Neural cell (in vitro differentiated cells): ENCODE data around the gene ATF7IP2. TPM values are rescaled to one million over a fixed set of nuclear protein-coding genes. Genes with fewer than 3 reads are reported as not detected.

Experiments
- H2AFZ ChIP-seq: fragments of 200-600, 300-800 bp; sonication (generic), shearing (Covaris generic); 2 replicates; pipeline ENCODE4 v1.6.0; 2014; ENCODE audit warnings: low read depth, mild to moderate bottlenecking, antibody characterized with exemption, low read length, moderate library complexity
- H3F3A ChIP-seq: fragments of 200-600 bp; shearing (Covaris generic); 2 replicates; pipeline ENCODE4 v1.6.1; 2016; ENCODE audit warnings: mild to moderate bottlenecking, moderate library complexity, mixed read lengths, antibody characterized with exemption, low read length; ENCODE audit not compliant: insufficient read depth, poor library complexity, severe bottlenecking
- H3K27ac ChIP-seq: fragments of 200-600, 300-800 bp; sonication (generic), shearing (Covaris generic); 2 replicates; pipeline ENCODE4 v1.5.1; 2014; ENCODE audit warnings: mild to moderate bottlenecking, low read length, moderate library complexity
- H3K27me3 ChIP-seq: fragments of 300-800, 200-600 bp; sonication (generic), shearing (Covaris generic); 2 replicates; pipeline ENCODE4 v1.6.0; 2014; ENCODE audit warnings: mild to moderate bottlenecking, low read depth, low read length, moderate library complexity; ENCODE audit not compliant: insufficient read depth
- H3K36me3 ChIP-seq: fragments of 300-800, 200-600 bp; sonication (generic), shearing (Covaris generic); 2 replicates; pipeline ENCODE4 v1.5.1; 2014; ENCODE audit warnings: mild to moderate bottlenecking, antibody characterized with exemption, low read length, moderate library complexity; ENCODE audit not compliant: insufficient read depth
- H3K4me2 ChIP-seq: fragments of 300-800, 200-600 bp; sonication (generic), shearing (Covaris generic); 2 replicates; pipeline ENCODE4 v1.6.0; 2014; ENCODE audit warnings: mild to moderate bottlenecking, low read length
- H3K4me3 ChIP-seq: fragments of 300-800, 200-600 bp; sonication (generic), shearing (Covaris generic); 2 replicates; pipeline ENCODE4 v1.5.1; 2014; ENCODE audit warnings: mild to moderate bottlenecking, low read length, moderate library complexity
- H3K79me2 ChIP-seq: fragments of 200-600 bp; shearing (Covaris generic); replicated peaks from 2 replicates; pipeline ENCODE4 v1.6.0; 2014; ENCODE audit warnings: mild to moderate bottlenecking, low read length, moderate library complexity; ENCODE audit not compliant: insufficient read depth
- H3K9ac ChIP-seq: fragments of 300-800, 200-600 bp; sonication (generic), shearing (Covaris generic); 2 replicates; pipeline ENCODE4 v1.6.1; 2016; ENCODE audit warnings: mild to moderate bottlenecking, low read length, mixed read lengths
- H3K9me2 ChIP-seq: fragments of 200-600 bp; shearing (Covaris generic); 2 replicates; pipeline ENCODE4 v1.6.1; 2016; ENCODE audit warnings: mild to moderate bottlenecking, low read length, mixed read lengths; ENCODE audit not compliant: insufficient read depth
- H3K9me3 ChIP-seq: fragments of 200-600, 300-800 bp; sonication (generic), shearing (Covaris generic); 2 replicates; pipeline ENCODE4 v1.6.1; 2016; ENCODE audit warnings: mild to moderate bottlenecking, mixed run types, low read length, moderate library complexity, mixed read lengths
- H4K20me1 ChIP-seq: fragments of 200-600 bp; shearing (Covaris generic); 2 replicates; pipeline ENCODE4 v1.6.1; 2016; ENCODE audit warnings: mild to moderate bottlenecking, mixed run types; ENCODE audit not compliant: insufficient read depth
- EP300 ChIP-seq: fragments of 450-650 bp; conservative IDR thresholded peaks from 2 replicates; pipeline ENCODE4 v1.6.1; 2014; ENCODE audit warnings: antibody characterized with exemption, mild to moderate bottlenecking, moderate library complexity; ENCODE audit not compliant: poor library complexity, severe bottlenecking
- EZH2 ChIP-seq: fragments of 200-600, 300-800 bp; shearing (Covaris generic), sonication (generic); IDR thresholded peaks from 2 replicates; pipeline ENCODE4 v1.6.1; 2014; ENCODE audit warnings: antibody characterized with exemption, low read length, borderline replicate concordance, mild to moderate bottlenecking; ENCODE audit not compliant: insufficient read depth, poor library complexity, severe bottlenecking
- MXI1 ChIP-seq: fragments of 450-650 bp; conservative IDR thresholded peaks from 2 replicates; pipeline ENCODE4 v1.6.1; 2014; ENCODE audit warnings: antibody characterized with exemption, mild to moderate bottlenecking; ENCODE audit not compliant: poor library complexity, severe bottlenecking
- POLR2AphosphoS5 ChIP-seq: IDR thresholded peaks from 2 replicates; pipeline ENCODE4 v1.6.1; 2012
- RAD21 ChIP-seq: fragments of 450-650 bp; conservative IDR thresholded peaks from 2 replicates; pipeline ENCODE4 v1.6.1; 2014; ENCODE audit warnings: antibody characterized with exemption, mild to moderate bottlenecking, moderate library complexity
- SMC3 ChIP-seq: fragments of 450-650 bp; conservative IDR thresholded peaks from 2 replicates; pipeline ENCODE4 v1.6.1; 2014; ENCODE audit warnings: antibody characterized with exemption, mild to moderate bottlenecking, moderate library complexity; ENCODE audit not compliant: poor library complexity
- TAF1 ChIP-seq: IDR thresholded peaks from 2 replicates; pipeline ENCODE4 v1.6.1; 2012; ENCODE audit warnings: low read depth
- polyA minus RNA-seq: library from RNA; depleted of rRNA, polyadenylated mRNA; stranded (reverse); fragments of >200 nt; gene quantifications from 2 replicates; pipeline ENCODE4 v1.2.3, GENCODE V29; 2014
- polyA plus RNA-seq: library from polyadenylated mRNA; depleted of rRNA; stranded (reverse); fragments of >200 nt; gene quantifications from 2 replicates; pipeline ENCODE4 v1.2.3, GENCODE V29; 2014
- TF ChIP-seq, protein P1 (sequence below): fragments of 450-650 bp; IDR thresholded peaks from 2 replicates; pipeline ENCODE4 v1.5.1; 2014; ENCODE audit warnings: antibody characterized with exemption, mild to moderate bottlenecking, moderate library complexity; ENCODE audit not compliant: poor library complexity, severe bottlenecking
- TF ChIP-seq, protein P2 (sequence below): IDR thresholded peaks from 2 replicates; pipeline ENCODE4 v1.6.1; 2012; ENCODE audit warnings: borderline replicate concordance

ATF7IP2 gene, protein sequence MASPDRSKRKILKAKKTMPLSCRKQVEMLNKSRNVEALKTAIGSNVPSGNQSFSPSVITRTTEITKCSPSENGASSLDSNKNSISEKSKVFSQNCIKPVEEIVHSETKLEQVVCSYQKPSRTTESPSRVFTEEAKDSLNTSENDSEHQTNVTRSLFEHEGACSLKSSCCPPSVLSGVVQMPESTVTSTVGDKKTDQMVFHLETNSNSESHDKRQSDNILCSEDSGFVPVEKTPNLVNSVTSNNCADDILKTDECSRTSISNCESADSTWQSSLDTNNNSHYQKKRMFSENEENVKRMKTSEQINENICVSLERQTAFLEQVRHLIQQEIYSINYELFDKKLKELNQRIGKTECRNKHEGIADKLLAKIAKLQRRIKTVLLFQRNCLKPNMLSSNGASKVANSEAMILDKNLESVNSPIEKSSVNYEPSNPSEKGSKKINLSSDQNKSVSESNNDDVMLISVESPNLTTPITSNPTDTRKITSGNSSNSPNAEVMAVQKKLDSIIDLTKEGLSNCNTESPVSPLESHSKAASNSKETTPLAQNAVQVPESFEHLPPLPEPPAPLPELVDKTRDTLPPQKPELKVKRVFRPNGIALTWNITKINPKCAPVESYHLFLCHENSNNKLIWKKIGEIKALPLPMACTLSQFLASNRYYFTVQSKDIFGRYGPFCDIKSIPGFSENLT
- 20.9 and 22.4 TPM in 2 replicates for polyA plus RNA-seq
- polyA minus RNA-seq: 12.5 and 17.8 TPM in 2 replicates

DNA sequence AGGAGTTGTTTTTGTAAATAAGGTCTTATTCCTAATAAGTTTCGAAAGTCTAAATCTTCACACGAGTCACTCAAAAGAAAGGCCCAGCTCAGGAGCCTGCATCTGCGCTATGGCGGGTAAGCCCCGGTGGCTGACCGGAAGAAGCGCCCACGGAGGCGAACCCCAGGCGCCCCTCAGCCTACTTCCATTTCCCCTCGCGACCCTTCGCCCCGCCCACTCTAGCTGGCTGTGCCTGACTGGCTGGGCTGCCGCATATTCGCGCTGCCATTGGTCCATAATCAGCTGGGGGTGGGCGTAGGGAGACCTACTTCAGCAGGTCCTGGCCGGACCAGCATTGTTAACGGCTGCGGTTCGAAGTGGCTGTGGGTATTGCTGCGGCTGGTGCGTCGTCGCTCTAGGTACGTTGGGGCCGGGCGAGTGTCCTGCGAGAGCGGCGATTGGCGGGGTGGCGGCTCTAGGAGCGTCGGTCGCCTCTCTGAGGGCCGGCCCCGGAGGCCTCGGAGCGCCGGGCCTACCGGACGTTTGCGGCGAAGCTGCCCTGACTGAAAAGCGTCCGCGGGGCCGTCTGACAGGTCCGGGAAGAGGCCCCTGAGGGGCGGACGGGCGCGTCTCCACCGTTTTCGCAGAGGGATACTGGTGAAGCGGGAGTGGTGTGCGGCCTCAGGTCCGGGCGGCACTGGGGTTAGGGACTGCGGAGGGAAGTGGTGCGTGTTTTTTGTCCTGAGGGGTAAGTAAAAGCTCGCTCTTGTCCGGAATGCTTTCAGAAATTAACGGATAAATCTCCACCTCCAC lies at the start of gene ATF7IP2:
Gene ATF7IP2 (plus strand): TSS at position 337 of the 792 bp plus-strand sequence. CDS start 44,560 bp downstream, outside the sequence.
- H3K4me2 ChIP-seq: peak within 1 kb of the TSS; percentile 52
- H3K36me3 ChIP-seq: no peaks in the 10 kb centered on the region
- no peaks in the 10 kb centered on the region for H3F3A ChIP-seq
- TF ChIP-seq RAD21: peak; percentile 10
- TF ChIP-seq, protein P1, sequence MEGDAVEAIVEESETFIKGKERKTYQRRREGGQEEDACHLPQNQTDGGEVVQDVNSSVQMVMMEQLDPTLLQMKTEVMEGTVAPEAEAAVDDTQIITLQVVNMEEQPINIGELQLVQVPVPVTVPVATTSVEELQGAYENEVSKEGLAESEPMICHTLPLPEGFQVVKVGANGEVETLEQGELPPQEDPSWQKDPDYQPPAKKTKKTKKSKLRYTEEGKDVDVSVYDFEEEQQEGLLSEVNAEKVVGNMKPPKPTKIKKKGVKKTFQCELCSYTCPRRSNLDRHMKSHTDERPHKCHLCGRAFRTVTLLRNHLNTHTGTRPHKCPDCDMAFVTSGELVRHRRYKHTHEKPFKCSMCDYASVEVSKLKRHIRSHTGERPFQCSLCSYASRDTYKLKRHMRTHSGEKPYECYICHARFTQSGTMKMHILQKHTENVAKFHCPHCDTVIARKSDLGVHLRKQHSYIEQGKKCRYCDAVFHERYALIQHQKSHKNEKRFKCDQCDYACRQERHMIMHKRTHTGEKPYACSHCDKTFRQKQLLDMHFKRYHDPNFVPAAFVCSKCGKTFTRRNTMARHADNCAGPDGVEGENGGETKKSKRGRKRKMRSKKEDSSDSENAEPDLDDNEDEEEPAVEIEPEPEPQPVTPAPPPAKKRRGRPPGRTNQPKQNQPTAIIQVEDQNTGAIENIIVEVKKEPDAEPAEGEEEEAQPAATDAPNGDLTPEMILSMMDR: no peak
- no peak for TF ChIP-seq EZH2
- TF ChIP-seq, protein P2, sequence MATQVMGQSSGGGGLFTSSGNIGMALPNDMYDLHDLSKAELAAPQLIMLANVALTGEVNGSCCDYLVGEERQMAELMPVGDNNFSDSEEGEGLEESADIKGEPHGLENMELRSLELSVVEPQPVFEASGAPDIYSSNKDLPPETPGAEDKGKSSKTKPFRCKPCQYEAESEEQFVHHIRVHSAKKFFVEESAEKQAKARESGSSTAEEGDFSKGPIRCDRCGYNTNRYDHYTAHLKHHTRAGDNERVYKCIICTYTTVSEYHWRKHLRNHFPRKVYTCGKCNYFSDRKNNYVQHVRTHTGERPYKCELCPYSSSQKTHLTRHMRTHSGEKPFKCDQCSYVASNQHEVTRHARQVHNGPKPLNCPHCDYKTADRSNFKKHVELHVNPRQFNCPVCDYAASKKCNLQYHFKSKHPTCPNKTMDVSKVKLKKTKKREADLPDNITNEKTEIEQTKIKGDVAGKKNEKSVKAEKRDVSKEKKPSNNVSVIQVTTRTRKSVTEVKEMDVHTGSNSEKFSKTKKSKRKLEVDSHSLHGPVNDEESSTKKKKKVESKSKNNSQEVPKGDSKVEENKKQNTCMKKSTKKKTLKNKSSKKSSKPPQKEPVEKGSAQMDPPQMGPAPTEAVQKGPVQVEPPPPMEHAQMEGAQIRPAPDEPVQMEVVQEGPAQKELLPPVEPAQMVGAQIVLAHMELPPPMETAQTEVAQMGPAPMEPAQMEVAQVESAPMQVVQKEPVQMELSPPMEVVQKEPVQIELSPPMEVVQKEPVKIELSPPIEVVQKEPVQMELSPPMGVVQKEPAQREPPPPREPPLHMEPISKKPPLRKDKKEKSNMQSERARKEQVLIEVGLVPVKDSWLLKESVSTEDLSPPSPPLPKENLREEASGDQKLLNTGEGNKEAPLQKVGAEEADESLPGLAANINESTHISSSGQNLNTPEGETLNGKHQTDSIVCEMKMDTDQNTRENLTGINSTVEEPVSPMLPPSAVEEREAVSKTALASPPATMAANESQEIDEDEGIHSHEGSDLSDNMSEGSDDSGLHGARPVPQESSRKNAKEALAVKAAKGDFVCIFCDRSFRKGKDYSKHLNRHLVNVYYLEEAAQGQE: peak; percentile 30
- peak; percentile 75 for TF ChIP-seq POLR2AphosphoS5
- TF ChIP-seq TAF1: peak; percentile 47
- peak within 1 kb of the TSS; percentile 63 for H3K9ac ChIP-seq
- peak within 1 kb of the TSS; percentile 76 for H3K4me3 ChIP-seq
- no peaks in the 10 kb centered on the region for H3K9me2 ChIP-seq
- H3K27me3 ChIP-seq: peaks cover 5% of the 10 kb centered on the region
- H3K9me3 ChIP-seq: no peaks in the 10 kb centered on the region
- no peaks in the 10 kb centered on the region for H3K79me2 ChIP-seq
- peak within 1 kb of the TSS; percentile 57 for H2AFZ ChIP-seq
- peak within 1 kb of the TSS; percentile 14 for H3K27ac ChIP-seq
- no peaks in the 10 kb centered on the region for H4K20me1 ChIP-seq

DNA sequence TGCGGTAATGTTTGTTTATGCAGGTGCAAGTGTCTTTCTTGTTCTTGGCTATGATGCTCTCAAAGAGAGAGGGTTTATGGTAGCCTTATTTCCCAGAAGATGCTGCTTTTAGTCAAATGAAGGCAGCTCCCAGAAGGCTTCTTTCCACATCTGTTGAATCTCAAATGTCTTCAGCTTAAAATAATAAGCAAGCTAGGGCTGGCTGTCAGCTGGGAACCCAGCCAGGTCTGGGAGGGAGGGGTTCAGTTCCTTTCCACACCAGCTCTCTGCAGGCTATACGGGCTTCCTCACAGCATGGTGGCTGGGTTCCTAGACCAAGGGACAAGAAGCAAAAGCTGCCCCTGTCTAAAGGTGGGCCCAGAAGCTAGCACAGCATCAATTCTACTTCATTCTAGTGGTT lies 47.4 kb upstream of the ATF7IP2 start:
- Histone ChIP-seq H3K9me2 (no peaks in the 10 kb centered on the region), H3K9me3 (no peaks in the 10 kb centered on the region), H3K27ac (no peak overlapping the region), H3K4me2 (no peak overlapping the region), H3K9ac (no peak overlapping the region), H2AFZ (no peak overlapping the region), H4K20me1 (no peaks in the 10 kb centered on the region), H3K27me3 (no peaks in the 10 kb centered on the region), H3K79me2 (no peaks in the 10 kb centered on the region), H3K4me3 (no peak overlapping the region), H3F3A (no peaks in the 10 kb centered on the region), H3K36me3 (no peaks in the 10 kb centered on the region)
- no peak for TF ChIP-seq TAF1
- no peak for TF ChIP-seq RAD21
- no peak for TF ChIP-seq EZH2
- TF ChIP-seq, protein P1: no peak
- TF ChIP-seq MXI1: no peak
- TF ChIP-seq POLR2AphosphoS5: no peak
- TF ChIP-seq SMC3: no peak
- TF ChIP-seq, protein P2: no peak
- TF ChIP-seq EP300: no peak
